ENCODE measurements around the gene LACTBL1.
"Not testable (repeated sequence)": the region's sequence is repeated elsewhere in the genome, so short reads cannot be mapped to it uniquely, and the experiment has no call there.

- TF ChIP-seq CTCF, POLR2A (IDR thresholded peaks at IDR 0.05): not testable (repeated sequence)
Observed at GRCh38 chr1:23010025-23010424, 37.4 kb upstream of the LACTBL1 start.
